Transverse colon (tissue), 4 donors: ENCODE data around the gene WDR62. TPM values are rescaled to one million over a fixed set of nuclear protein-coding genes. Genes with fewer than 3 reads are reported as not detected.

Source experiments
- DNase-seq: peaks from one replicate; pipeline ENCODE4 v3.0.0-alpha.2; 2019
- H3K27ac ChIP-seq, 4 donors: fragments of 200-600 bp; sonication (generic); 2 replicates each; pipeline ENCODE4 v1.5.1; 2016 to 2018; ENCODE audit warnings: inconsistent platforms in 4 of 4
- H3K27me3 ChIP-seq: fragments of 200-600 bp; sonication (generic); 2 replicates; pipeline ENCODE4 v1.5.1; 2017; ENCODE audit warnings: inconsistent platforms
- H3K36me3 ChIP-seq, 4 donors: fragments of 200-600 bp; sonication (generic); 2 replicates each; pipeline ENCODE4 v1.5.1; 2017 to 2019; ENCODE audit warnings: inconsistent platforms in 4 of 4
- H3K4me1 ChIP-seq, 4 donors: fragments of 200-600 bp; sonication (generic); 2 replicates each; pipeline ENCODE4 v1.5.1; 2017 to 2020; ENCODE audit warnings: inconsistent platforms in 4 of 4
- H3K4me3 ChIP-seq, 4 donors: fragments of 200-600 bp; sonication (generic); 1 replicate in 1 of 4; 2 replicates in 3 of 4; pipeline versions ENCODE4 v1.5.1 to v1.6.1; 2017 to 2019; ENCODE audit warnings: inconsistent platforms in 4 of 4
- H3K9me3 ChIP-seq, 2 donors: fragments of 200-600 bp; sonication (generic); 2 replicates each; pipeline ENCODE4 v1.5.1; 2017 to 2019; ENCODE audit warnings: inconsistent platforms in 2 of 2
- EP300 ChIP-seq: sonication (generic); formaldehyde crosslinking; IDR thresholded peaks from one replicate; pipeline ENCODE4 v1.6.1; 2017; ENCODE audit warnings: antibody characterized with exemption, low read depth
- POLR2A ChIP-seq: fragments of 450-650 bp; IDR thresholded peaks from one replicate; pipeline ENCODE4 v1.6.1; 2016; ENCODE audit warnings: antibody characterized with exemption, mild to moderate bottlenecking, moderate library complexity
- POLR2AphosphoS5 ChIP-seq, 3 donors: sonication (generic); formaldehyde crosslinking; IDR thresholded peaks; one replicate each; pipeline ENCODE4 v1.6.1; 2016; ENCODE audit warnings: antibody characterized with exemption in 3 of 3
- WGBS, 2 donors: methylation state at CpG; one replicate each; pipeline ENCODE4 v1.1.5; 2018; ENCODE audit warnings: low coverage in 1 of 2; 5-methylcytosine and 5-hydroxymethylcytosine counted together
- in situ Hi-C, 4 donors: fragments of 200-750 bp; cut with MboI; loops; one replicate each; pipeline versions ENCODE4 v1.15.0 to v1.15.1; 2017; ENCODE audit warnings: low sequenced_read_pairs in 3 of 4, low pct_ligation_motif_present in 1 of 4, low pct_unique_long_range_greater_than_20kb in 1 of 4
- intact Hi-C: fragments of 100-400 bp; cut with DNase I; formaldehyde crosslinking; loops from one replicate; pipeline ENCODE4 v1.15.1; 2023; ENCODE audit warnings: low total_unique reads
- total RNA-seq, 4 donors: library from RNA; depleted of rRNA; stranded (reverse); fragments of >200 nt; gene quantifications; one replicate each; pipeline ENCODE4 v1.1.0, GENCODE V29; 2016
- TF ChIP-seq, protein P1 (sequence below), 5 experiments: fragments of 200-600 bp in 3 of 5; fragments of 450-650 bp in 2 of 5; sonication (generic) in 3 of 5; IDR thresholded peaks; 1 replicate in 2 of 5; 2 replicates in 3 of 5; pipeline ENCODE4 v1.5.1; 2016 to 2017; ENCODE audit warnings: antibody characterized with exemption in 5 of 5, inconsistent platforms in 3 of 5, mild to moderate bottlenecking in 2 of 5, moderate library complexity in 1 of 5

Gene WDR62
- total RNA-seq, 4 donors from 2014 or later = 0.37 to 20.7 (median 0.97) TPM

GRCh38 chr19:36099166-36099785 lies 44.6 kb downstream of the WDR62 start:
- TF ChIP-seq, protein P1, sequence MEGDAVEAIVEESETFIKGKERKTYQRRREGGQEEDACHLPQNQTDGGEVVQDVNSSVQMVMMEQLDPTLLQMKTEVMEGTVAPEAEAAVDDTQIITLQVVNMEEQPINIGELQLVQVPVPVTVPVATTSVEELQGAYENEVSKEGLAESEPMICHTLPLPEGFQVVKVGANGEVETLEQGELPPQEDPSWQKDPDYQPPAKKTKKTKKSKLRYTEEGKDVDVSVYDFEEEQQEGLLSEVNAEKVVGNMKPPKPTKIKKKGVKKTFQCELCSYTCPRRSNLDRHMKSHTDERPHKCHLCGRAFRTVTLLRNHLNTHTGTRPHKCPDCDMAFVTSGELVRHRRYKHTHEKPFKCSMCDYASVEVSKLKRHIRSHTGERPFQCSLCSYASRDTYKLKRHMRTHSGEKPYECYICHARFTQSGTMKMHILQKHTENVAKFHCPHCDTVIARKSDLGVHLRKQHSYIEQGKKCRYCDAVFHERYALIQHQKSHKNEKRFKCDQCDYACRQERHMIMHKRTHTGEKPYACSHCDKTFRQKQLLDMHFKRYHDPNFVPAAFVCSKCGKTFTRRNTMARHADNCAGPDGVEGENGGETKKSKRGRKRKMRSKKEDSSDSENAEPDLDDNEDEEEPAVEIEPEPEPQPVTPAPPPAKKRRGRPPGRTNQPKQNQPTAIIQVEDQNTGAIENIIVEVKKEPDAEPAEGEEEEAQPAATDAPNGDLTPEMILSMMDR (IDR thresholded peaks at IDR 0.05) = no peak
- TF ChIP-seq EP300 (no peak), POLR2AphosphoS5 (IDR thresholded peaks at IDR 0.05) (no peak), POLR2A (no peak)
- intact Hi-C loops = no loop called here
- Histone ChIP-seq H3K36me3 (no peaks in the 10 kb centered on the region), H3K9me3 (no peaks in the 10 kb centered on the region), H3K4me3 (no peak overlapping the region), H3K27me3 (no peaks in the 10 kb centered on the region), H3K27ac (no peak overlapping the region), H3K4me1 (no peaks in the 10 kb centered on the region)
- no peak for DNase-seq
- in situ Hi-C loops = no loop called here
- 89% methylated on average over 19 of the region's 19 CpGs; no CpG with 5 or more reads in 1 of the 2 donors for WGBS, 2 donors

- 83% methylated on average over 5 of the region's 5 CpGs; no CpG with 5 or more reads in 1 of the 2 donors for WGBS, 2 donors
- no peak for DNase-seq
- Histone ChIP-seq H3K36me3 (no peaks in the 10 kb centered on the region), H3K27me3 (no peaks in the 10 kb centered on the region), H3K27ac (no peak overlapping the region), H3K4me3 (no peak overlapping the region), H3K4me1 (no peaks in the 10 kb centered on the region), H3K9me3 (no peaks in the 10 kb centered on the region)
- in situ Hi-C loops = no loop called here
- no peak for TF ChIP-seq POLR2AphosphoS5 (IDR thresholded peaks at IDR 0.05)
- intact Hi-C loops = no loop called here
These were observed 45.8 kb downstream of the WDR62 start for GRCh38 chr19:36100476-36100875.

DNA sequence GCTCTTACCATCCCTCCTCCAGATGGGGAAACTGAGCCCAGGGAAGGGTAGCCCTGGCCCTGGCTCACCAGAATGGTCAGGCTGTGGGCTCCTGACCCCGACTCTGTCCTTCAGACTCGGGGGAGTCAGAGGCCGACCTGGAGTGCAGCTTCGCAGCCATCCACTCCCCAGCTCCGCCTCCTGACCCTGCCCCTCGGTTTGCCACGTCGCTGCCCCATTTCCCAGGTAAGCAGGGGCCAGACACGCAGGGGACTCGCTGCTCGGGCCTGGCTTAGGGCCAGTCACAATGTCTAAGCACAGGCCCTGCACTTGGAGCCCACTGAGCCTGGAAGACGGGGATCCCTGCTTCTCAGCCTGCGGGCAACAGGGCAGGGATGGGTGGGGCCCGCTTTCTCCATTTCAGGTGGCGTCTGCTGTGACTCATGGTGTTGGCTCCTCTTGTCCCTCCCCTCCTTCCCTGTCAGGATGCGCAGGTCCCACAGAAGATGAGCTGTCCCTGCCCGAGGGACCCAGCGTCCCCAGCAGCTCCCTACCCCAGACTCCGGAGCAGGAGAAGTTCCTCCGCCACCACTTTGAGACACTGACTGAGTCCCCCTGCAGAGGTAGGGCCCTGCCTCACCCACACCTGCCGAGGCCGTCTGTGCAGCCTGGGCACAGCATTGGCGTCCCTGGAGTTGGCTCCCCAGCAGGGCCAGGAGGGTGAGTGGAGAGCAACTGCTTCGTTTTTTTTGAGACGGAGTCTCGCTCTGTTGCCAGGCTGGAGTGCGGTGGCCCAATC lies 47.0 kb downstream of the WDR62 start:
- H3K4me3 ChIP-seq = no peak overlapping the region
- DNase-seq = no peak
- no peaks in the 10 kb centered on the region for H3K4me1 ChIP-seq
- 91 to 100% methylated on average over 2 to 27 of the region's 27 CpGs for WGBS, 2 donors
- no peak for TF ChIP-seq POLR2AphosphoS5 (IDR thresholded peaks at IDR 0.05)
- TF ChIP-seq POLR2A = no peak
- TF ChIP-seq EP300 = no peak
- TF ChIP-seq, protein P1 (IDR thresholded peaks at IDR 0.05) = no peak
- no peaks in the 10 kb centered on the region for H3K36me3 ChIP-seq
- no peaks in the 10 kb centered on the region for H3K9me3 ChIP-seq
- in situ Hi-C loops = no loop called here
- H3K27me3 ChIP-seq = no peaks in the 10 kb centered on the region
- no peak overlapping the region for H3K27ac ChIP-seq
- intact Hi-C loops = no loop called here

- TF ChIP-seq EP300 (no peak), POLR2AphosphoS5 (IDR thresholded peaks at IDR 0.05) (no peak), POLR2A (no peak)
- TF ChIP-seq, protein P1 (IDR thresholded peaks at IDR 0.05) = no peak
- Histone ChIP-seq H3K27ac (no peak overlapping the region), H3K4me1 (no peaks in the 10 kb centered on the region), H3K4me3 (no peak overlapping the region), H3K27me3 (no peaks in the 10 kb centered on the region), H3K9me3 (no peaks in the 10 kb centered on the region), H3K36me3 (no peaks in the 10 kb centered on the region)
- intact Hi-C loops = no loop called here
- DNase-seq = no peak
- in situ Hi-C loops = no loop called here
- WGBS, 2 donors = 95% methylated on average over 23 of the region's 24 CpGs; no CpG with 5 or more reads in 1 of the 2 donors
These were observed 48.4 kb downstream of the WDR62 start for GRCh38 chr19:36103040-36103626.
